Neural cell (in vitro differentiated cells): ENCODE data around the gene BCAS1. TPM values are rescaled to one million over a fixed set of nuclear protein-coding genes. Genes with fewer than 3 reads are reported as not detected.

Experiments
- H2AFZ ChIP-seq: fragments of 200-600, 300-800 bp; sonication (generic), shearing (Covaris generic); 2 replicates; pipeline ENCODE4 v1.6.0; 2014; ENCODE audit warnings: low read depth, mild to moderate bottlenecking, antibody characterized with exemption, low read length, moderate library complexity
- H3F3A ChIP-seq: fragments of 200-600 bp; shearing (Covaris generic); 2 replicates; pipeline ENCODE4 v1.6.1; 2016; ENCODE audit warnings: mild to moderate bottlenecking, moderate library complexity, mixed read lengths, antibody characterized with exemption, low read length; ENCODE audit not compliant: insufficient read depth, poor library complexity, severe bottlenecking
- H3K27ac ChIP-seq: fragments of 200-600, 300-800 bp; sonication (generic), shearing (Covaris generic); 2 replicates; pipeline ENCODE4 v1.5.1; 2014; ENCODE audit warnings: mild to moderate bottlenecking, low read length, moderate library complexity
- H3K27me3 ChIP-seq: fragments of 300-800, 200-600 bp; sonication (generic), shearing (Covaris generic); 2 replicates; pipeline ENCODE4 v1.6.0; 2014; ENCODE audit warnings: mild to moderate bottlenecking, low read depth, low read length, moderate library complexity; ENCODE audit not compliant: insufficient read depth
- H3K36me3 ChIP-seq: fragments of 300-800, 200-600 bp; sonication (generic), shearing (Covaris generic); 2 replicates; pipeline ENCODE4 v1.5.1; 2014; ENCODE audit warnings: mild to moderate bottlenecking, antibody characterized with exemption, low read length, moderate library complexity; ENCODE audit not compliant: insufficient read depth
- H3K4me2 ChIP-seq: fragments of 300-800, 200-600 bp; sonication (generic), shearing (Covaris generic); 2 replicates; pipeline ENCODE4 v1.6.0; 2014; ENCODE audit warnings: mild to moderate bottlenecking, low read length
- H3K4me3 ChIP-seq: fragments of 300-800, 200-600 bp; sonication (generic), shearing (Covaris generic); 2 replicates; pipeline ENCODE4 v1.5.1; 2014; ENCODE audit warnings: mild to moderate bottlenecking, low read length, moderate library complexity
- H3K79me2 ChIP-seq: fragments of 200-600 bp; shearing (Covaris generic); replicated peaks from 2 replicates; pipeline ENCODE4 v1.6.0; 2014; ENCODE audit warnings: mild to moderate bottlenecking, low read length, moderate library complexity; ENCODE audit not compliant: insufficient read depth
- H3K9ac ChIP-seq: fragments of 300-800, 200-600 bp; sonication (generic), shearing (Covaris generic); 2 replicates; pipeline ENCODE4 v1.6.1; 2016; ENCODE audit warnings: mild to moderate bottlenecking, low read length, mixed read lengths
- H3K9me2 ChIP-seq: fragments of 200-600 bp; shearing (Covaris generic); 2 replicates; pipeline ENCODE4 v1.6.1; 2016; ENCODE audit warnings: mild to moderate bottlenecking, low read length, mixed read lengths; ENCODE audit not compliant: insufficient read depth
- H3K9me3 ChIP-seq: fragments of 200-600, 300-800 bp; sonication (generic), shearing (Covaris generic); 2 replicates; pipeline ENCODE4 v1.6.1; 2016; ENCODE audit warnings: mild to moderate bottlenecking, mixed run types, low read length, moderate library complexity, mixed read lengths
- H4K20me1 ChIP-seq: fragments of 200-600 bp; shearing (Covaris generic); 2 replicates; pipeline ENCODE4 v1.6.1; 2016; ENCODE audit warnings: mild to moderate bottlenecking, mixed run types; ENCODE audit not compliant: insufficient read depth
- CTCF ChIP-seq: fragments of 450-650 bp; IDR thresholded peaks from 2 replicates; pipeline ENCODE4 v1.5.1; 2014; ENCODE audit warnings: antibody characterized with exemption, mild to moderate bottlenecking, moderate library complexity; ENCODE audit not compliant: poor library complexity, severe bottlenecking
- EP300 ChIP-seq: fragments of 450-650 bp; conservative IDR thresholded peaks from 2 replicates; pipeline ENCODE4 v1.6.1; 2014; ENCODE audit warnings: antibody characterized with exemption, mild to moderate bottlenecking, moderate library complexity; ENCODE audit not compliant: poor library complexity, severe bottlenecking
- EZH2 ChIP-seq: fragments of 200-600, 300-800 bp; shearing (Covaris generic), sonication (generic); IDR thresholded peaks from 2 replicates; pipeline ENCODE4 v1.6.1; 2014; ENCODE audit warnings: antibody characterized with exemption, low read length, borderline replicate concordance, mild to moderate bottlenecking; ENCODE audit not compliant: insufficient read depth, poor library complexity, severe bottlenecking
- MXI1 ChIP-seq: fragments of 450-650 bp; conservative IDR thresholded peaks from 2 replicates; pipeline ENCODE4 v1.6.1; 2014; ENCODE audit warnings: antibody characterized with exemption, mild to moderate bottlenecking; ENCODE audit not compliant: poor library complexity, severe bottlenecking
- POLR2AphosphoS5 ChIP-seq: IDR thresholded peaks from 2 replicates; pipeline ENCODE4 v1.6.1; 2012
- RAD21 ChIP-seq: fragments of 450-650 bp; conservative IDR thresholded peaks from 2 replicates; pipeline ENCODE4 v1.6.1; 2014; ENCODE audit warnings: antibody characterized with exemption, mild to moderate bottlenecking, moderate library complexity
- REST ChIP-seq: IDR thresholded peaks from 2 replicates; pipeline ENCODE4 v1.6.1; 2012; ENCODE audit warnings: borderline replicate concordance
- SMC3 ChIP-seq: fragments of 450-650 bp; conservative IDR thresholded peaks from 2 replicates; pipeline ENCODE4 v1.6.1; 2014; ENCODE audit warnings: antibody characterized with exemption, mild to moderate bottlenecking, moderate library complexity; ENCODE audit not compliant: poor library complexity
- TAF1 ChIP-seq: IDR thresholded peaks from 2 replicates; pipeline ENCODE4 v1.6.1; 2012; ENCODE audit warnings: low read depth
- polyA plus RNA-seq: library from polyadenylated mRNA; depleted of rRNA; stranded (reverse); fragments of >200 nt; gene quantifications from 2 replicates; pipeline ENCODE4 v1.2.3, GENCODE V29; 2014

Gene BCAS1
- polyA plus RNA-seq, 1 donor from 2014 or later = not detected

- H3K36me3 ChIP-seq = no peaks in the 10 kb centered on the region
- H3K9me3 ChIP-seq = no peaks in the 10 kb centered on the region
- H3K9ac ChIP-seq = no peak overlapping the region
- H3K27ac ChIP-seq = no peak overlapping the region
- H3K9me2 ChIP-seq = no peaks in the 10 kb centered on the region
- no peaks in the 10 kb centered on the region for H3K27me3 ChIP-seq
- H3K79me2 ChIP-seq = no peaks in the 10 kb centered on the region
- no peak overlapping the region for H2AFZ ChIP-seq
- no peak overlapping the region for H3K4me2 ChIP-seq
- H3K4me3 ChIP-seq = no peak overlapping the region
- no peaks in the 10 kb centered on the region for H3F3A ChIP-seq
- TF ChIP-seq CTCF (no peak), MXI1 (no peak), EZH2 (no peak), RAD21 (no peak), SMC3 (no peak), POLR2AphosphoS5 (no peak), EP300 (no peak), REST (no peak), TAF1 (no peak)
- no peaks in the 10 kb centered on the region for H4K20me1 ChIP-seq
Measured at GRCh38 chr20:54019127-54019526, 51.3 kb downstream of the BCAS1 start.

- Histone ChIP-seq H3K9me2 (no peaks in the 10 kb centered on the region), H3K27ac (no peak overlapping the region), H2AFZ (no peak overlapping the region), H3K36me3 (no peaks in the 10 kb centered on the region), H3F3A (no peaks in the 10 kb centered on the region), H3K4me3 (no peak overlapping the region), H3K4me2 (no peak overlapping the region), H3K27me3 (no peaks in the 10 kb centered on the region), H3K9ac (no peak overlapping the region), H3K79me2 (no peaks in the 10 kb centered on the region), H4K20me1 (no peaks in the 10 kb centered on the region), H3K9me3 (no peaks in the 10 kb centered on the region)
- no peak for TF ChIP-seq SMC3
- no peak for TF ChIP-seq CTCF
- no peak for TF ChIP-seq RAD21
- TF ChIP-seq TAF1 = no peak
- no peak for TF ChIP-seq POLR2AphosphoS5
- no peak for TF ChIP-seq REST
- TF ChIP-seq EZH2 = no peak
- no peak for TF ChIP-seq MXI1
- no peak for TF ChIP-seq EP300
Measured at GRCh38 chr20:54017846-54018245, 52.5 kb downstream of the BCAS1 start.
